ENCODE data around the gene SLC39A9. TPM values are rescaled to one million over a fixed set of nuclear protein-coding genes. Genes with fewer than 3 reads are reported as not detected.

The SLC39A9 gene
- total RNA-seq, 1 experiment from 2014 or later = 63.4 TPM

GRCh38 chr14:69449216-69449615 is 50.7 kb downstream of the SLC39A9 start:
- no peak overlapping the region for H3K4me3 ChIP-seq (ENCODE audit: low read depth in 2 of 2, low read length in 2 of 2)
- no peaks in the 10 kb centered on the region for H3K27me3 ChIP-seq (ENCODE audit: control insufficient read depth, insufficient read depth, low read length)
- ChIA-PET POLR2A (no interaction called here), CTCF (no interaction called here)
- no peak overlapping the region for H3K27ac ChIP-seq (ENCODE audit: low read length)
- intact Hi-C loops (cut with micrococcal nuclease; ENCODE audit: unreplicated experiment) = no loop called here
- TF ChIP-seq CTCF (IDR thresholded peaks at IDR 0.05) = no peak
- TF ChIP-seq SIN3A (IDR thresholded peaks at IDR 0.05; ENCODE audit: borderline replicate concordance, insufficient read depth, low read depth, low read length) = no peak
- TF ChIP-seq TCF7L2 (IDR thresholded peaks at IDR 0.05; ENCODE audit: low read depth, low read length) = no peak
- no peak for TF ChIP-seq POLR2AphosphoS5 (IDR thresholded peaks at IDR 0.05; ENCODE audit: low read depth, low read length)
- no peak for TF ChIP-seq REST (IDR thresholded peaks at IDR 0.05; ENCODE audit: insufficient read depth in 1 of 2, low read depth in 2 of 2, low read length in 1 of 2)
- H3K36me3 ChIP-seq (ENCODE audit: control insufficient read depth, insufficient read depth, low read length) = no peaks in the 10 kb centered on the region
- in situ Hi-C loops (cut with HindIII; ENCODE audit: low pct_unique_long_range_greater_than_20kb, low sequenced_read_pairs) = no loop called here
- BruUV-seq (replicated peaks) = no TSS peak
- H3K4me1 ChIP-seq (ENCODE audit: control insufficient read depth, insufficient read depth, low read length) = no peaks in the 10 kb centered on the region
- ATAC-seq = no peak
- no peak for DNase-seq (ENCODE audit: low read depth, low spot score)
- no peaks in the 10 kb centered on the region for H3K9me3 ChIP-seq (ENCODE audit: control insufficient read depth, insufficient read depth, low read depth, low read length)

- intact Hi-C loops (cut with micrococcal nuclease; ENCODE audit: unreplicated experiment) = no loop called here
- peaks cover 3% of the 10 kb centered on the region; the same call in 1 of the 2 replicates for H3K36me3 ChIP-seq (ENCODE audit: control insufficient read depth, insufficient read depth, low read length)
- no peak overlapping the region for H3K27ac ChIP-seq (ENCODE audit: low read length)
- no TSS peak for BruUV-seq (replicated peaks)
- H3K4me1 ChIP-seq (ENCODE audit: control insufficient read depth, insufficient read depth, low read length) = no peaks in the 10 kb centered on the region
- ChIA-PET POLR2A (no interaction called here), CTCF (interaction anchor here (0.6 kb wide), 2 partner anchors 143 to 207 kb away, joined by 3 to 13 read pairs; no protein-coding TSS in a partner anchor)
- H3K4me3 ChIP-seq (ENCODE audit: low read depth in 2 of 2, low read length in 2 of 2) = no peak overlapping the region
- in situ Hi-C loops (cut with HindIII; ENCODE audit: low pct_unique_long_range_greater_than_20kb, low sequenced_read_pairs) = no loop called here
- no peak for DNase-seq (ENCODE audit: low read depth, low spot score)
- ATAC-seq = no peak
- no peaks in the 10 kb centered on the region for H3K27me3 ChIP-seq (ENCODE audit: control insufficient read depth, insufficient read depth, low read length)
- no peaks in the 10 kb centered on the region for H3K9me3 ChIP-seq (ENCODE audit: control insufficient read depth, insufficient read depth, low read depth, low read length)
- TF ChIP-seq POLR2AphosphoS5 (IDR thresholded peaks at IDR 0.05; ENCODE audit: low read depth, low read length) (no peak), REST (IDR thresholded peaks at IDR 0.05; ENCODE audit: insufficient read depth in 1 of 2, low read depth in 2 of 2, low read length in 1 of 2) (no peak), TCF7L2 (IDR thresholded peaks at IDR 0.05; ENCODE audit: low read depth, low read length) (no peak), SIN3A (IDR thresholded peaks at IDR 0.05; ENCODE audit: borderline replicate concordance, insufficient read depth, low read depth, low read length) (no peak), CTCF (IDR thresholded peaks at IDR 0.05) (no peak)
These were observed 53.4 kb downstream of the SLC39A9 start for GRCh38 chr14:69451941-69452340.

Measured in Panc1 (cell line).